Cardiac muscle cell (in vitro differentiated cells and primary cell): Measurements from ENCODE around the gene KIF2C. TPM values are rescaled to one million over a fixed set of nuclear protein-coding genes. Genes with fewer than 3 reads are reported as not detected.

Experiments used
- DNase-seq, 2 donors: peaks; one replicate each; pipeline versions ENCODE4 v3.0.0 to v3.0.0-alpha.2; 2010 to 2017; ENCODE audit warnings: low read depth in 1 of 2, low spot score in 1 of 2
- H3K27ac ChIP-seq: fragments of 200-600 bp; sonication (generic); 2 replicates; pipeline ENCODE4 v1.5.1; 2016
- H3K27me3 ChIP-seq: fragments of 200-600 bp; sonication (generic); 2 replicates; pipeline ENCODE4 v1.6.0; 2016; ENCODE audit warnings: control low read depth
- H3K36me3 ChIP-seq: fragments of 200-600 bp; sonication (generic); 2 replicates; pipeline ENCODE4 v1.5.1; 2016; ENCODE audit warnings: control low read depth
- H3K4me1 ChIP-seq: fragments of 200-600 bp; sonication (generic); 2 replicates; pipeline ENCODE4 v1.8.1; 2017; ENCODE audit warnings: low read depth, mild to moderate bottlenecking, mixed run types
- H3K4me3 ChIP-seq: fragments of 200-600 bp; sonication (generic); 2 replicates; pipeline ENCODE4 v1.5.1; 2016; ENCODE audit warnings: mild to moderate bottlenecking
- H3K9me3 ChIP-seq: fragments of 200-600 bp; sonication (generic); 2 replicates; pipeline ENCODE4 v1.5.1; 2017; ENCODE audit warnings: low read depth, mild to moderate bottlenecking, control low read depth
- CTCF ChIP-seq: IDR thresholded peaks from 2 replicates; pipeline ENCODE4 v1.5.1; 2012; ENCODE audit warnings: low read depth, mild to moderate bottlenecking, low read length
- polyA plus RNA-seq: library from polyadenylated mRNA; unstranded; fragments of >200 nt; fragmentation: Nextera tagmentation; extraction: Ambion mirVana; gene quantifications from 2 replicates; pipeline ENCODE4 v1.2.1, GENCODE V29; 2016
- total RNA-seq: library from RNA; depleted of rRNA; stranded (reverse); fragments of >200 nt; gene quantifications from 2 replicates; pipeline ENCODE4 v1.2.3, GENCODE V29; 2016

KIF2C gene
- total and polyA plus RNA-seq, 2 experiments from 2014 or later, result 10.0 to 80.8 TPM

- H3K27me3 ChIP-seq, result no peaks in the 10 kb centered on the region
- no peak for TF ChIP-seq CTCF
- H3K4me3 ChIP-seq, result no peak overlapping the region
- H3K27ac ChIP-seq, result no peak overlapping the region
- no peaks in the 10 kb centered on the region for H3K4me1 ChIP-seq
- no peaks in the 10 kb centered on the region for H3K9me3 ChIP-seq
- no peak for DNase-seq
- H3K36me3 ChIP-seq, result no peaks in the 10 kb centered on the region
Observed at GRCh38 chr1:44714532-44714931, 25.1 kb upstream of the KIF2C start.

- no peaks in the 10 kb centered on the region for H3K4me1 ChIP-seq
- peak; percentile 74 to 87 for DNase-seq
- TF ChIP-seq CTCF, result peak; percentile 94
- no peaks in the 10 kb centered on the region for H3K9me3 ChIP-seq
- H3K27me3 ChIP-seq, result no peaks in the 10 kb centered on the region
- H3K4me3 ChIP-seq, result no peak overlapping the region
- no peaks in the 10 kb centered on the region for H3K36me3 ChIP-seq
- H3K27ac ChIP-seq, result no peak overlapping the region
Observed at GRCh38 chr1:44714944-44715571, 24.6 kb upstream of the KIF2C start.

GRCh38 chr1:44717156-44717555 lies 22.5 kb upstream of the KIF2C start:
- no peaks in the 10 kb centered on the region for H3K36me3 ChIP-seq
- TF ChIP-seq CTCF, result no peak
- no peak for DNase-seq
- no peaks in the 10 kb centered on the region for H3K9me3 ChIP-seq
- no peaks in the 10 kb centered on the region for H3K27me3 ChIP-seq
- H3K4me3 ChIP-seq, result no peak overlapping the region
- no peaks in the 10 kb centered on the region for H3K4me1 ChIP-seq
- H3K27ac ChIP-seq, result no peak overlapping the region

- TF ChIP-seq CTCF, result no peak
- H3K4me1 ChIP-seq, result no peaks in the 10 kb centered on the region
- no peak for DNase-seq
- no peaks in the 10 kb centered on the region for H3K9me3 ChIP-seq
- no peaks in the 10 kb centered on the region for H3K36me3 ChIP-seq
- H3K4me3 ChIP-seq, result no peak overlapping the region
- H3K27me3 ChIP-seq, result no peaks in the 10 kb centered on the region
- no peak overlapping the region for H3K27ac ChIP-seq
Observed at GRCh38 chr1:44717653-44718052, 22.0 kb upstream of the KIF2C start.

GRCh38 chr1:44718091-44718490 lies 21.5 kb upstream of the KIF2C start:
- H3K36me3 ChIP-seq, result no peaks in the 10 kb centered on the region
- H3K9me3 ChIP-seq, result no peaks in the 10 kb centered on the region
- no peaks in the 10 kb centered on the region for H3K4me1 ChIP-seq
- no peak overlapping the region for H3K27ac ChIP-seq
- no peak overlapping the region for H3K4me3 ChIP-seq
- no peak for TF ChIP-seq CTCF
- no peak for DNase-seq
- H3K27me3 ChIP-seq, result no peaks in the 10 kb centered on the region
